Right atrium auricular region (tissue), 2 donors: ENCODE data around the gene GRIK4. TPM values are rescaled to one million over a fixed set of nuclear protein-coding genes. Genes with fewer than 3 reads are reported as not detected.

Experiments used
- DNase-seq: peaks from one replicate; pipeline ENCODE4 v3.0.0-alpha.2; 2019; ENCODE audit warnings: low spot score
- H3K27ac ChIP-seq, 2 donors: fragments of 200-600 bp; sonication (generic); 1 replicate in 1 of 2; 2 replicates in 1 of 2; pipeline ENCODE4 v1.5.1; 2016 to 2019
- H3K27me3 ChIP-seq, 2 donors: fragments of 200-600 bp; sonication (generic); one replicate each; pipeline versions ENCODE4 v1.5.1 to v1.6.0; 2017 to 2019
- H3K36me3 ChIP-seq: fragments of 200-600 bp; sonication (generic); one replicate; pipeline ENCODE4 v1.5.1; 2016
- H3K4me1 ChIP-seq, 2 donors: fragments of 200-600 bp; sonication (generic); one replicate each; pipeline versions ENCODE4 v1.5.1 to v1.6.0; 2017 to 2019
- H3K4me3 ChIP-seq, 2 donors: fragments of 200-600 bp; sonication (generic); 1 replicate in 1 of 2; 2 replicates in 1 of 2; pipeline ENCODE4 v1.5.1; 2017 to 2019; ENCODE audit warnings: mild to moderate bottlenecking in 1 of 2, moderate library complexity in 1 of 2
- H3K9me3 ChIP-seq, 2 donors: fragments of 200-600 bp; sonication (generic); one replicate each; pipeline ENCODE4 v1.5.1; 2019
- CTCF ChIP-seq, 2 donors: fragments of 200-600 bp; sonication (generic); IDR thresholded peaks; one replicate each; pipeline ENCODE4 v1.5.1; 2019; ENCODE audit warnings: antibody characterized with exemption in 2 of 2
- total RNA-seq, 2 donors: library from RNA; depleted of rRNA; stranded (reverse); fragments of >200 nt; gene quantifications; one replicate each; pipeline ENCODE4 v1.1.0, GENCODE V29; 2016

GRIK4 gene
- total RNA-seq, 2 donors from 2014 or later: 0.04 to 0.30 TPM

GRCh38 chr11:120954381-120954780 is 442.8 kb downstream of the GRIK4 start:
- DNase-seq: no peak
- Histone ChIP-seq H3K27me3 (no peaks in the 10 kb centered on the region), H3K4me3 (no peak overlapping the region), H3K27ac (no peak overlapping the region), H3K4me1 (peaks cover 0 to 15% of the 10 kb centered on the region in 2 donors), H3K9me3 (no peaks in the 10 kb centered on the region), H3K36me3 (no peaks in the 10 kb centered on the region)
- TF ChIP-seq CTCF (IDR thresholded peaks at IDR 0.05): no peak

- no peak for TF ChIP-seq CTCF (IDR thresholded peaks at IDR 0.05)
- Histone ChIP-seq H3K27ac (no peak overlapping the region), H3K9me3 (no peaks in the 10 kb centered on the region), H3K4me1 (peaks cover 0 to 15% of the 10 kb centered on the region in 2 donors), H3K4me3 (no peak overlapping the region), H3K27me3 (no peaks in the 10 kb centered on the region), H3K36me3 (no peaks in the 10 kb centered on the region)
- no peak for DNase-seq
These were observed 445.4 kb downstream of the GRIK4 start for GRCh38 chr11:120956710-120957495.

- no peaks in the 10 kb centered on the region for H3K27me3 ChIP-seq
- no peak overlapping the region for H3K4me3 ChIP-seq
- DNase-seq: no peak
- no peaks in the 10 kb centered on the region for H3K9me3 ChIP-seq
- no peak overlapping the region for H3K27ac ChIP-seq
- H3K4me1 ChIP-seq: peaks cover 0 to 5% of the 10 kb centered on the region in 2 donors
- no peak for TF ChIP-seq CTCF (IDR thresholded peaks at IDR 0.05)
- H3K36me3 ChIP-seq: no peaks in the 10 kb centered on the region
These were observed 446.6 kb downstream of the GRIK4 start for GRCh38 chr11:120958185-120958584.

GRCh38 chr11:120959189-120959588 is 447.6 kb downstream of the GRIK4 start:
- Histone ChIP-seq H3K4me3 (no peak overlapping the region), H3K4me1 (no peaks in the 10 kb centered on the region), H3K9me3 (no peaks in the 10 kb centered on the region), H3K27me3 (no peaks in the 10 kb centered on the region), H3K36me3 (no peaks in the 10 kb centered on the region), H3K27ac (no peak overlapping the region)
- no peak for TF ChIP-seq CTCF (IDR thresholded peaks at IDR 0.05)
- DNase-seq: no peak

GRCh38 chr11:120964857-120965256 is 453.3 kb downstream of the GRIK4 start:
- Histone ChIP-seq H3K9me3 (no peaks in the 10 kb centered on the region), H3K27ac (no peak overlapping the region), H3K36me3 (no peaks in the 10 kb centered on the region), H3K4me1 (no peaks in the 10 kb centered on the region), H3K4me3 (no peak overlapping the region), H3K27me3 (no peaks in the 10 kb centered on the region)
- TF ChIP-seq CTCF (IDR thresholded peaks at IDR 0.05): no peak
- no peak for DNase-seq

- Histone ChIP-seq H3K9me3 (no peaks in the 10 kb centered on the region), H3K27ac (no peak overlapping the region), H3K36me3 (no peaks in the 10 kb centered on the region), H3K4me3 (no peak overlapping the region), H3K27me3 (no peaks in the 10 kb centered on the region), H3K4me1 (no peaks in the 10 kb centered on the region)
- DNase-seq: no peak
- TF ChIP-seq CTCF (IDR thresholded peaks at IDR 0.05): no peak
These were observed 455.3 kb downstream of the GRIK4 start for GRCh38 chr11:120966840-120967239.
